HepG2 (cell line): Measurements from ENCODE around the gene FAM171A2. TPM values are rescaled to one million over a fixed set of nuclear protein-coding genes. Genes with fewer than 3 reads are reported as not detected.

Source experiments
- HDAC6 ChIP-seq: fragments of 200-600 bp; sonication (generic); IDR thresholded peaks from 2 replicates; pipeline ENCODE4 v1.7.0; 2017; ENCODE audit warnings: mild to moderate bottlenecking, antibody characterized with exemption, low read length, low read depth
- JUND ChIP-seq: sonication (generic); formaldehyde crosslinking; IDR thresholded peaks from 2 replicates; pipeline ENCODE4 v1.8.0; 2022; ENCODE audit warnings: mild to moderate bottlenecking, missing genetic modification reagents
- MED8 ChIP-seq: sonication (generic); formaldehyde crosslinking; IDR thresholded peaks from 2 replicates; pipeline ENCODE4 v1.8.1; 2023; ENCODE audit warnings: mild to moderate bottlenecking, missing genetic modification reagents; ENCODE audit not compliant: insufficient replicate concordance
- NCOA5 ChIP-seq: sonication (generic); formaldehyde crosslinking; IDR thresholded peaks from 2 replicates; pipeline ENCODE4 v1.4.0; 2020; ENCODE audit warnings: missing genetic modification reagents
- NFYB ChIP-seq: sonication (generic); formaldehyde crosslinking; IDR thresholded peaks from 2 replicates; pipeline ENCODE4 v1.4.0; 2020; ENCODE audit warnings: missing genetic modification reagents
- RARG ChIP-seq: sonication (generic); formaldehyde crosslinking; IDR thresholded peaks from 2 replicates; pipeline ENCODE4 v1.4.0; 2020; ENCODE audit warnings: low read depth, mild to moderate bottlenecking, missing genetic modification reagents
- SP5 ChIP-seq: IDR thresholded peaks from 2 replicates; pipeline ENCODE4 v1.6.1; 2016; ENCODE audit warnings: low read depth, borderline replicate concordance
- STAG1 ChIP-seq: sonication (generic); formaldehyde crosslinking; IDR thresholded peaks from 2 replicates; pipeline ENCODE4 v1.4.0; 2020; ENCODE audit warnings: missing genetic modification reagents
- SUZ12 ChIP-seq: fragments of 150-350 bp; IDR thresholded peaks from 2 replicates; pipeline ENCODE4 v1.6.1; 2014; ENCODE audit warnings: low read depth, low read length
- ZNF24 ChIP-seq: fragments of 450-650 bp; IDR thresholded peaks from 2 replicates; pipeline ENCODE4 v1.6.1; 2017; ENCODE audit warnings: antibody characterized with exemption, mild to moderate bottlenecking
- ZNF260 ChIP-seq: sonication (generic); formaldehyde crosslinking; IDR thresholded peaks from 2 replicates; pipeline ENCODE4 v1.4.0; 2020; ENCODE audit warnings: missing genetic modification reagents, low read depth, mild to moderate bottlenecking, borderline replicate concordance
- ZNF274 ChIP-seq: sonication (generic); formaldehyde crosslinking; IDR thresholded peaks from 2 replicates; pipeline ENCODE4 v1.5.1; 2020; ENCODE audit warnings: mild to moderate bottlenecking, missing genetic modification reagents
- ZNF331 ChIP-seq: sonication (generic); formaldehyde crosslinking; IDR thresholded peaks from 2 replicates; pipeline ENCODE4 v1.4.0; 2020; ENCODE audit warnings: missing genetic modification reagents
- ZNF496 ChIP-seq: sonication (generic); formaldehyde crosslinking; IDR thresholded peaks from 2 replicates; pipeline ENCODE4 v1.8.1; 2023; ENCODE audit warnings: mild to moderate bottlenecking, moderate library complexity, missing genetic modification reagents; ENCODE audit not compliant: insufficient replicate concordance
- ZNF530 ChIP-seq: sonication (generic); formaldehyde crosslinking; IDR thresholded peaks from 2 replicates; pipeline ENCODE4 v1.5.0; 2020; ENCODE audit warnings: low read depth, mild to moderate bottlenecking, missing genetic modification reagents
- ZNF562 ChIP-seq: sonication (generic); formaldehyde crosslinking; IDR thresholded peaks from 2 replicates; pipeline ENCODE4 v1.8.0; 2022; ENCODE audit warnings: missing genetic modification reagents, borderline replicate concordance
- ZNF746 ChIP-seq: sonication (generic); formaldehyde crosslinking; IDR thresholded peaks from 2 replicates; pipeline ENCODE4 v1.8.0; 2022; ENCODE audit warnings: mild to moderate bottlenecking, missing genetic modification reagents
- ZNF879 ChIP-seq: sonication (generic); formaldehyde crosslinking; IDR thresholded peaks from 2 replicates; pipeline ENCODE4 v1.8.1; 2023; ENCODE audit warnings: missing genetic modification reagents
- polyA plus RNA-seq, 8 experiments: library from polyadenylated mRNA; depleted of rRNA in 3 of 8; stranded (reverse) in 7 of 8; unstranded in 1 of 8; fragments of >200 nt; fragmentation: Illumina TruSeq in 4 of 8; extraction: Trizol in 4 of 8; gene quantifications; 2 replicates each; pipeline versions ENCODE4 v1.2.1 to v1.2.3, GENCODE V29; 2011 to 2016; ENCODE audit warnings: low read depth in 4 of 8, missing spikeins in 1 of 8, mixed read lengths in 1 of 8; ENCODE audit not compliant: insufficient read depth in 1 of 8
- total RNA-seq, 5 experiments: library from RNA; depleted of rRNA; stranded (reverse); fragments of >200 nt; fragmentation: Illumina TruSeq; extraction: Trizol; gene quantifications; 2 replicates each; pipeline ENCODE4 v1.2.3, GENCODE V29; 2016; ENCODE audit warnings: low read depth in 1 of 5
- TF ChIP-seq, protein P1 (sequence below): sonication (generic); formaldehyde crosslinking; IDR thresholded peaks from 2 replicates; pipeline ENCODE4 v1.4.0; 2020; ENCODE audit warnings: missing genetic modification reagents
- TF ChIP-seq, protein P2 (sequence below): sonication (generic); formaldehyde crosslinking; IDR thresholded peaks from 2 replicates; pipeline ENCODE4 v1.4.0; 2020; ENCODE audit warnings: missing genetic modification reagents
- TF ChIP-seq, protein P3 (sequence below), 2 experiments: sonication (generic) in 1 of 2; formaldehyde crosslinking in 1 of 2; IDR thresholded peaks; 2 replicates each; pipeline versions ENCODE4 v1.5.1 to v1.6.1; 2011 to 2020; ENCODE audit warnings: borderline replicate concordance in 1 of 2, low read depth in 1 of 2, low read length in 1 of 2, mild to moderate bottlenecking in 1 of 2, missing genetic modification reagents in 1 of 2, moderate library complexity in 1 of 2
- TF ChIP-seq, protein P4 (sequence below): sonication (generic); formaldehyde crosslinking; IDR thresholded peaks from 2 replicates; pipeline ENCODE4 v1.4.0; 2020; ENCODE audit warnings: missing genetic modification reagents, mild to moderate bottlenecking, borderline replicate concordance

The FAM171A2 gene
- total and polyA plus RNA-seq, 2 of the 13 experiments (the other 11 are each of a cell fraction or from before 2014, with no cell fraction given), result 1.8 to 3.6 TPM

DNA sequence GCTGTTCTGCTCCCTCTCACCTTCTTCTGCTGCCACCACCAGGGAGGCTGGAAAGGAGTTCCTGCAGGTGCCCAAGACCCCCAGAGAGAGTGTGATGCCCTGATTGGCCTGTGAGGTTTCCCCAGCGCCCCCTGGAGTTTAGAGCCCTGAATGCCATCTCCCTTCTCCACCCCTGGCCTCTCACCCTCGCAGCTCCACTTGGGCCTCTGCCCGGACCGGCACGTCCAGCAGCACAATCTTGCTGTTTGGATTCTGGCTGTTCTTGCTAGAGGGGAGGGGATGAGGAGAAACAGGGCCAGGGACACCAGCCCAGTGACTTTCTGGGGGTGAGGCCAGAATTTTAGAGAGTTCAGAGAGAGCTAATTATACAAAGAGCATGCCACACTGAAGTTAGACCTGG lies 12.5 kb upstream of the FAM171A2 start (continued):
- TF ChIP-seq NCOA5 (CRISPR knock-in tag) (no peak), ZNF331 (CRISPR knock-in tag) (no peak), ZNF530 (CRISPR knock-in tag) (no peak), RARG (no peak), ZNF496 (CRISPR knock-in tag) (no peak), ZNF562 (CRISPR knock-in tag) (no peak), SP5 (CRISPR knock-in tag) (no peak), ZNF274 (no peak), ZNF24 (no peak), SUZ12 (no peak), STAG1 (CRISPR knock-in tag) (peak; percentile 23; the same call in 1 of the 2 replicates), HDAC6 (no peak), NFYB (CRISPR knock-in tag) (peak; percentile 43; the same call in 1 of the 2 replicates), JUND (CRISPR knock-in tag) (no peak), ZNF746 (CRISPR knock-in tag) (no peak), ZNF260 (CRISPR knock-in tag) (no peak), MED8 (CRISPR knock-in tag) (no peak), ZNF879 (CRISPR knock-in tag) (no peak)
- TF ChIP-seq, protein P1, sequence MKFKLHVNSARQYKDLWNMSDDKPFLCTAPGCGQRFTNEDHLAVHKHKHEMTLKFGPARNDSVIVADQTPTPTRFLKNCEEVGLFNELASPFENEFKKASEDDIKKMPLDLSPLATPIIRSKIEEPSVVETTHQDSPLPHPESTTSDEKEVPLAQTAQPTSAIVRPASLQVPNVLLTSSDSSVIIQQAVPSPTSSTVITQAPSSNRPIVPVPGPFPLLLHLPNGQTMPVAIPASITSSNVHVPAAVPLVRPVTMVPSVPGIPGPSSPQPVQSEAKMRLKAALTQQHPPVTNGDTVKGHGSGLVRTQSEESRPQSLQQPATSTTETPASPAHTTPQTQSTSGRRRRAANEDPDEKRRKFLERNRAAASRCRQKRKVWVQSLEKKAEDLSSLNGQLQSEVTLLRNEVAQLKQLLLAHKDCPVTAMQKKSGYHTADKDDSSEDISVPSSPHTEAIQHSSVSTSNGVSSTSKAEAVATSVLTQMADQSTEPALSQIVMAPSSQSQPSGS (CRISPR knock-in tag), result no peak
- TF ChIP-seq, protein P2, sequence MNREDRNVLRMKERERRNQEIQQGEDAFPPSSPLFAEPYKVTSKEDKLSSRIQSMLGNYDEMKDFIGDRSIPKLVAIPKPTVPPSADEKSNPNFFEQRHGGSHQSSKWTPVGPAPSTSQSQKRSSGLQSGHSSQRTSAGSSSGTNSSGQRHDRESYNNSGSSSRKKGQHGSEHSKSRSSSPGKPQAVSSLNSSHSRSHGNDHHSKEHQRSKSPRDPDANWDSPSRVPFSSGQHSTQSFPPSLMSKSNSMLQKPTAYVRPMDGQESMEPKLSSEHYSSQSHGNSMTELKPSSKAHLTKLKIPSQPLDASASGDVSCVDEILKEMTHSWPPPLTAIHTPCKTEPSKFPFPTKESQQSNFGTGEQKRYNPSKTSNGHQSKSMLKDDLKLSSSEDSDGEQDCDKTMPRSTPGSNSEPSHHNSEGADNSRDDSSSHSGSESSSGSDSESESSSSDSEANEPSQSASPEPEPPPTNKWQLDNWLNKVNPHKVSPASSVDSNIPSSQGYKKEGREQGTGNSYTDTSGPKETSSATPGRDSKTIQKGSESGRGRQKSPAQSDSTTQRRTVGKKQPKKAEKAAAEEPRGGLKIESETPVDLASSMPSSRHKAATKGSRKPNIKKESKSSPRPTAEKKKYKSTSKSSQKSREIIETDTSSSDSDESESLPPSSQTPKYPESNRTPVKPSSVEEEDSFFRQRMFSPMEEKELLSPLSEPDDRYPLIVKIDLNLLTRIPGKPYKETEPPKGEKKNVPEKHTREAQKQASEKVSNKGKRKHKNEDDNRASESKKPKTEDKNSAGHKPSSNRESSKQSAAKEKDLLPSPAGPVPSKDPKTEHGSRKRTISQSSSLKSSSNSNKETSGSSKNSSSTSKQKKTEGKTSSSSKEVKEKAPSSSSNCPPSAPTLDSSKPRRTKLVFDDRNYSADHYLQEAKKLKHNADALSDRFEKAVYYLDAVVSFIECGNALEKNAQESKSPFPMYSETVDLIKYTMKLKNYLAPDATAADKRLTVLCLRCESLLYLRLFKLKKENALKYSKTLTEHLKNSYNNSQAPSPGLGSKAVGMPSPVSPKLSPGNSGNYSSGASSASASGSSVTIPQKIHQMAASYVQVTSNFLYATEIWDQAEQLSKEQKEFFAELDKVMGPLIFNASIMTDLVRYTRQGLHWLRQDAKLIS (CRISPR knock-in tag), result no peak
- TF ChIP-seq, protein P3, sequence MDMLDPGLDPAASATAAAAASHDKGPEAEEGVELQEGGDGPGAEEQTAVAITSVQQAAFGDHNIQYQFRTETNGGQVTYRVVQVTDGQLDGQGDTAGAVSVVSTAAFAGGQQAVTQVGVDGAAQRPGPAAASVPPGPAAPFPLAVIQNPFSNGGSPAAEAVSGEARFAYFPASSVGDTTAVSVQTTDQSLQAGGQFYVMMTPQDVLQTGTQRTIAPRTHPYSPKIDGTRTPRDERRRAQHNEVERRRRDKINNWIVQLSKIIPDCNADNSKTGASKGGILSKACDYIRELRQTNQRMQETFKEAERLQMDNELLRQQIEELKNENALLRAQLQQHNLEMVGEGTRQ (IDR thresholded peaks at IDR 0.05; ENCODE audit: low read depth, low read length), result no peak
- TF ChIP-seq, protein P3 (CRISPR knock-in tag; IDR thresholded peaks at IDR 0.05; ENCODE audit: borderline replicate concordance), result no peak
- TF ChIP-seq, protein P4, sequence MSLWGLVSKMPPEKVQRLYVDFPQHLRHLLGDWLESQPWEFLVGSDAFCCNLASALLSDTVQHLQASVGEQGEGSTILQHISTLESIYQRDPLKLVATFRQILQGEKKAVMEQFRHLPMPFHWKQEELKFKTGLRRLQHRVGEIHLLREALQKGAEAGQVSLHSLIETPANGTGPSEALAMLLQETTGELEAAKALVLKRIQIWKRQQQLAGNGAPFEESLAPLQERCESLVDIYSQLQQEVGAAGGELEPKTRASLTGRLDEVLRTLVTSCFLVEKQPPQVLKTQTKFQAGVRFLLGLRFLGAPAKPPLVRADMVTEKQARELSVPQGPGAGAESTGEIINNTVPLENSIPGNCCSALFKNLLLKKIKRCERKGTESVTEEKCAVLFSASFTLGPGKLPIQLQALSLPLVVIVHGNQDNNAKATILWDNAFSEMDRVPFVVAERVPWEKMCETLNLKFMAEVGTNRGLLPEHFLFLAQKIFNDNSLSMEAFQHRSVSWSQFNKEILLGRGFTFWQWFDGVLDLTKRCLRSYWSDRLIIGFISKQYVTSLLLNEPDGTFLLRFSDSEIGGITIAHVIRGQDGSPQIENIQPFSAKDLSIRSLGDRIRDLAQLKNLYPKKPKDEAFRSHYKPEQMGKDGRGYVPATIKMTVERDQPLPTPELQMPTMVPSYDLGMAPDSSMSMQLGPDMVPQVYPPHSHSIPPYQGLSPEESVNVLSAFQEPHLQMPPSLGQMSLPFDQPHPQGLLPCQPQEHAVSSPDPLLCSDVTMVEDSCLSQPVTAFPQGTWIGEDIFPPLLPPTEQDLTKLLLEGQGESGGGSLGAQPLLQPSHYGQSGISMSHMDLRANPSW, result no peak
